Retina (tissue), 1 donor: ENCODE measurements around the gene AAMDC.
"Not testable (repeated sequence)": the region's sequence is repeated elsewhere in the genome, so short reads cannot be mapped to it uniquely, and the experiment has no call there.

Source experiments
- DNase-seq: peaks from one replicate; pipeline ENCODE4 v3.0.0-alpha.2; 2016

AAMDC gene

GRCh38 chr11:77889045-77889444 lies 68.1 kb downstream of the AAMDC start:
- not testable (repeated sequence) for DNase-seq

GRCh38 chr11:77890100-77890614 lies 69.2 kb downstream of the AAMDC start:
- DNase-seq, result not testable (repeated sequence)

- DNase-seq, result not testable (repeated sequence)
These were observed 69.7 kb downstream of the AAMDC start for GRCh38 chr11:77890619-77891056.

- DNase-seq, result not testable (repeated sequence)
These were observed 70.3 kb downstream of the AAMDC start for GRCh38 chr11:77891256-77891655.

- DNase-seq, result not testable (repeated sequence)
These were observed 70.8 kb downstream of the AAMDC start for GRCh38 chr11:77891703-77892102.

- not testable (repeated sequence) for DNase-seq
These were observed 74.0 kb downstream of the AAMDC start for GRCh38 chr11:77894949-77895348.

GRCh38 chr11:77908835-77909234 lies 87.9 kb downstream of the AAMDC start:
- no peak for DNase-seq

GRCh38 chr11:77909277-77909676 lies 88.3 kb downstream of the AAMDC start:
- DNase-seq, result no peak

- not testable (repeated sequence) for DNase-seq
These were observed 89.9 kb downstream of the AAMDC start for GRCh38 chr11:77910828-77911227.

GRCh38 chr11:77913608-77914306 lies 92.8 kb downstream of the AAMDC start:
- not testable (repeated sequence) for DNase-seq

GRCh38 chr11:77914307-77914791 lies 93.4 kb downstream of the AAMDC start:
- DNase-seq, result not testable (repeated sequence)

GRCh38 chr11:77917713-77918112 lies 96.8 kb downstream of the AAMDC start:
- DNase-seq, result not testable (repeated sequence)
